ENCODE results near the gene OPN3. TPM values are rescaled to one million over a fixed set of nuclear protein-coding genes. Genes with fewer than 3 reads are reported as not detected.

The OPN3 gene
- total and polyA plus RNA-seq, 9 of the 15 experiments (the other 6 are each of a cell fraction or from before 2014, with no cell fraction given) = 4.2 to 34.6 (median 17.0) TPM

DNA sequence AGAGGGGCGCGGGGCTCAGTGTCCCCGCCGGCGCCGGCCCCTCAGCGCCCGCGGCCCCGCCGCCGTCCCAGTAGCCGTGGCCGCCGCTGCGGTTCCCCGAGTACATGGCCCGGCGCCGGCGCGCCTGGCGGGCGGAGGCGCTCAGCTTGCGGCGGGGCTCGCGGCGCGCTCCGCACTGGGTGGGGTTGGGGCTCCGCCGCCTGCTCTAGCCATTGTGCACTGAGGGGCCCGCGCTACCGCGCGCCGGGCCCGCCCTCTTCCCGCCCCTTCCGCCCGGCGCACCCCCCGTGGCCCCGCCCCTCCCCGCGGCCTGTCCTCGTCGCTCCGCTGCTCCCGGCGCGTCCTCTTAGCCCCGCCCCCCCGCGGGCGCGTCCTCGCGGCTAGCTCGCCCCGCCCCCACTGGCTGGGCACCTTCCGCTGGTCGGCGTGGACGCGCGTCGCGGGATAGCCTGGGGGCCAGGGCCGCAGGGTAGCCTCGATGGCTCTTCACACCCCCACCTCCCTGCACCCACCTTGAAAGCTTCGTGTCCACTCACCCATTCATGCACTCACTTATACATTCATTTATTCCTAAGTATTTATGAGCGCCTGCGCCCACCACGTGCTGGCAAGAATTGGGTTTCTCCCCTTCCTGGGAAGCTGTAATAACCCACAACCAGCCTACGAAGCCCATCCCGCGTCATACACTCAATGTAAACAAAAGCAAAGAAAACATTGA is at the start of gene OPN3, which contains the start of gene CHML (continued):
- TF ChIP-seq, protein P1, sequence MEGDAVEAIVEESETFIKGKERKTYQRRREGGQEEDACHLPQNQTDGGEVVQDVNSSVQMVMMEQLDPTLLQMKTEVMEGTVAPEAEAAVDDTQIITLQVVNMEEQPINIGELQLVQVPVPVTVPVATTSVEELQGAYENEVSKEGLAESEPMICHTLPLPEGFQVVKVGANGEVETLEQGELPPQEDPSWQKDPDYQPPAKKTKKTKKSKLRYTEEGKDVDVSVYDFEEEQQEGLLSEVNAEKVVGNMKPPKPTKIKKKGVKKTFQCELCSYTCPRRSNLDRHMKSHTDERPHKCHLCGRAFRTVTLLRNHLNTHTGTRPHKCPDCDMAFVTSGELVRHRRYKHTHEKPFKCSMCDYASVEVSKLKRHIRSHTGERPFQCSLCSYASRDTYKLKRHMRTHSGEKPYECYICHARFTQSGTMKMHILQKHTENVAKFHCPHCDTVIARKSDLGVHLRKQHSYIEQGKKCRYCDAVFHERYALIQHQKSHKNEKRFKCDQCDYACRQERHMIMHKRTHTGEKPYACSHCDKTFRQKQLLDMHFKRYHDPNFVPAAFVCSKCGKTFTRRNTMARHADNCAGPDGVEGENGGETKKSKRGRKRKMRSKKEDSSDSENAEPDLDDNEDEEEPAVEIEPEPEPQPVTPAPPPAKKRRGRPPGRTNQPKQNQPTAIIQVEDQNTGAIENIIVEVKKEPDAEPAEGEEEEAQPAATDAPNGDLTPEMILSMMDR (IDR thresholded peaks at IDR 0.05 in 2 of 3, conservative IDR thresholded peaks at IDR 0.05 in 1 of 3; ENCODE audit: insufficient read depth in 2 of 3, low read depth in 1 of 3, low read length in 3 of 3) = no peak
- TF ChIP-seq, protein P2, sequence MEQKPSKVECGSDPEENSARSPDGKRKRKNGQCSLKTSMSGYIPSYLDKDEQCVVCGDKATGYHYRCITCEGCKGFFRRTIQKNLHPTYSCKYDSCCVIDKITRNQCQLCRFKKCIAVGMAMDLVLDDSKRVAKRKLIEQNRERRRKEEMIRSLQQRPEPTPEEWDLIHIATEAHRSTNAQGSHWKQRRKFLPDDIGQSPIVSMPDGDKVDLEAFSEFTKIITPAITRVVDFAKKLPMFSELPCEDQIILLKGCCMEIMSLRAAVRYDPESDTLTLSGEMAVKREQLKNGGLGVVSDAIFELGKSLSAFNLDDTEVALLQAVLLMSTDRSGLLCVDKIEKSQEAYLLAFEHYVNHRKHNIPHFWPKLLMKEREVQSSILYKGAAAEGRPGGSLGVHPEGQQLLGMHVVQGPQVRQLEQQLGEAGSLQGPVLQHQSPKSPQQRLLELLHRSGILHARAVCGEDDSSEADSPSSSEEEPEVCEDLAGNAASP (IDR thresholded peaks at IDR 0.05) = no peak
- peak; percentile 37; the same call in 1 of the 2 replicates for TF ChIP-seq KLF1 (tag; IDR thresholded peaks at IDR 0.05)
- TF ChIP-seq, protein P3, sequence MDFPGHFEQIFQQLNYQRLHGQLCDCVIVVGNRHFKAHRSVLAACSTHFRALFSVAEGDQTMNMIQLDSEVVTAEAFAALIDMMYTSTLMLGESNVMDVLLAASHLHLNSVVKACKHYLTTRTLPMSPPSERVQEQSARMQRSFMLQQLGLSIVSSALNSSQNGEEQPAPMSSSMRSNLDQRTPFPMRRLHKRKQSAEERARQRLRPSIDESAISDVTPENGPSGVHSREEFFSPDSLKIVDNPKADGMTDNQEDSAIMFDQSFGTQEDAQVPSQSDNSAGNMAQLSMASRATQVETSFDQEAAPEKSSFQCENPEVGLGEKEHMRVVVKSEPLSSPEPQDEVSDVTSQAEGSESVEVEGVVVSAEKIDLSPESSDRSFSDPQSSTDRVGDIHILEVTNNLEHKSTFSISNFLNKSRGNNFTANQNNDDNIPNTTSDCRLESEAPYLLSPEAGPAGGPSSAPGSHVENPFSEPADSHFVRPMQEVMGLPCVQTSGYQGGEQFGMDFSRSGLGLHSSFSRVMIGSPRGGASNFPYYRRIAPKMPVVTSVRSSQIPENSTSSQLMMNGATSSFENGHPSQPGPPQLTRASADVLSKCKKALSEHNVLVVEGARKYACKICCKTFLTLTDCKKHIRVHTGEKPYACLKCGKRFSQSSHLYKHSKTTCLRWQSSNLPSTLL (IDR thresholded peaks at IDR 0.05) = no peak
- TF ChIP-seq, protein P4, sequence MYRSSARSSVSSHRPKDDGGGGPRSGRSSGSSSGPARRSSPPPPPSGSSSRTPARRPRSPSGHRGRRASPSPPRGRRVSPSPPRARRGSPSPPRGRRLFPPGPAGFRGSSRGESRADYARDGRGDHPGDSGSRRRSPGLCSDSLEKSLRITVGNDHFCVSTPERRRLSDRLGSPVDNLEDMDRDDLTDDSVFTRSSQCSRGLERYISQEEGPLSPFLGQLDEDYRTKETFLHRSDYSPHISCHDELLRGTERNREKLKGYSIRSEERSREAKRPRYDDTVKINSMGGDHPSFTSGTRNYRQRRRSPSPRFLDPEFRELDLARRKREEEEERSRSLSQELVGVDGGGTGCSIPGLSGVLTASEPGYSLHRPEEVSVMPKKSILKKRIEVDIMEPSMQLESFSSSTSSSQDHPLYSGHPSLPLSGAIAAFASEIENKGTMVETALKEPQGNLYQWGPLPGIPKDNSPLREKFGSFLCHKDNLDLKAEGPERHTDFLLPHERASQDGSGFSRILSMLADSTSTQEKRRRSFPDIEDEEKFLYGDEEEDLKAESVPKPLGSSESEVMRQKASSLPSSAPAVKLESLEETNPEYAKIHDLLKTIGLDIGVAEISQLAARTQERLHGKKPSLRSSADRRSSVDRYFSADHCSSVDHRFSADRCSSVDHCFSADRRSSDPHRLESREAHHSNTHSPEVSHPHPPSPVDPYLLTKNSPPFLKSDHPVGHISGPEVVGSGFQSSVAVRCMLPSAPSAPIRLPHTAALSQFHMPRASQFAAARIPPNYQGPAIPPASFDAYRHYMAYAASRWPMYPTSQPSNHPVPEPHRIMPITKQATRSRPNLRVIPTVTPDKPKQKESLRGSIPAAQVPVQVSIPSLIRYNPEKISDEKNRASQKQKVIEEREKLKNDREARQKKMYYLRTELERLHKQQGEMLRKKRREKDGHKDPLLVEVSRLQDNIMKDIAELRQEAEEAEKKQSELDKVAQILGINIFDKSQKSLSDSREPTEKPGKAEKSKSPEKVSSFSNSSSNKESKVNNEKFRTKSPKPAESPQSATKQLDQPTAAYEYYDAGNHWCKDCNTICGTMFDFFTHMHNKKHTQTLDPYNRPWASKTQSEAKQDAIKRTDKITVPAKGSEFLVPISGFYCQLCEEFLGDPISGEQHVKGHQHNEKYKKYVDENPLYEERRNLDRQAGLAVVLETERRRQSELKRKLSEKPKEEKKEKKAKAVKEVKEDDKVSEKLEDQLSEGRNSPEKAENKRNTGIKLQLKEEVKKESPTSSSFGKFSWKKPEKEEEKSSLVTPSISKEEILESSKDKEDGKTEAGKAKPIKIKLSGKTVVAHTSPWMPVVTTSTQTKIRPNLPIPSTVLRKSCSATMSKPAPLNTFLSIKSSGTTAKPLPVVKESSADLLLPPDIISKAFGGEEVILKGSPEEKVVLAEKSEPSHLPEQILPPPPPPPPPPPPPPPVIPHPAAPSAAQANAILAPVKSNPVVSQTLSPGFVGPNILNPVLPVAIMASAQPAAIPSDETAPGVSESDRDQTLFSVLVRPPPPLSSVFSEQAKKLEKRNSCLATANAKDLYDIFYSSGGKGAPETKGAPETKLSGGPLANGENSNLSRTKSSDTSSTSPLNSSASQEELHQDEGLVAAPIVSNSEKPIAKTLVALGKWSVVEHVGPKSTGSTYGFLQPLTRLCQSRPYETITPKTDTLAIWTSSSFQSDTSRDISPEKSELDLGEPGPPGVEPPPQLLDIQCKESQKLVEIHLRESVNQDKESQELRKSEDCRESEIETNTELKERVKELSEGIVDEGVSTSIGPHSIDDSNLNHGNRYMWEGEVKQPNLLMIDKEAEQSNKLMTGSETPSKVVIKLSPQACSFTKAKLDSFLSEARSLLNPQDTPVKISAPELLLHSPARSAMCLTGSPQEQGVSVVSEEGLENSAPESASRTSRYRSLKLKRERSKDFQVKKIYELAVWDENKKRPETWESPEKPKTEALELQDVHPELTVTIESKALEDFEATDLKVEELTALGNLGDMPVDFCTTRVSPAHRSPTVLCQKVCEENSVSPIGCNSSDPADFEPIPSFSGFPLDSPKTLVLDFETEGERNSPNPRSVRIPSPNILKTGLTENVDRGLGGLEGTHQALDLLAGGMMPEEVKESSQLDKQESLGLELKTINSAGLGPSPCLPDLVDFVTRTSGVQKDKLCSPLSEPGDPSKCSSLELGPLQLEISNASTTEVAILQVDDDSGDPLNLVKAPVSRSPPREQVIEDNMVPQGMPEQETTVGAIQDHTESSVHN (IDR thresholded peaks at IDR 0.05; ENCODE audit: borderline replicate concordance in 1 of 2, low read depth in 1 of 2) = no peak
- no peak for TF ChIP-seq HLTF (IDR thresholded peaks at IDR 0.05)
- no peak for TF ChIP-seq ZNF134 (CRISPR knock-in tag; conservative IDR thresholded peaks at IDR 0.05)
- no peak; the same call in 1 of the 2 replicates for TF ChIP-seq CTBP1 (IDR thresholded peaks at IDR 0.05; ENCODE audit: borderline replicate concordance)
- TF ChIP-seq TSC22D4 (tag; IDR thresholded peaks at IDR 0.05) = no peak
- TF ChIP-seq TRIM24 (IDR thresholded peaks at IDR 0.05) = peak in 1 of 2 experiments; percentile 64; a peak in 2 of 4 replicates
- TF ChIP-seq, protein P5, sequence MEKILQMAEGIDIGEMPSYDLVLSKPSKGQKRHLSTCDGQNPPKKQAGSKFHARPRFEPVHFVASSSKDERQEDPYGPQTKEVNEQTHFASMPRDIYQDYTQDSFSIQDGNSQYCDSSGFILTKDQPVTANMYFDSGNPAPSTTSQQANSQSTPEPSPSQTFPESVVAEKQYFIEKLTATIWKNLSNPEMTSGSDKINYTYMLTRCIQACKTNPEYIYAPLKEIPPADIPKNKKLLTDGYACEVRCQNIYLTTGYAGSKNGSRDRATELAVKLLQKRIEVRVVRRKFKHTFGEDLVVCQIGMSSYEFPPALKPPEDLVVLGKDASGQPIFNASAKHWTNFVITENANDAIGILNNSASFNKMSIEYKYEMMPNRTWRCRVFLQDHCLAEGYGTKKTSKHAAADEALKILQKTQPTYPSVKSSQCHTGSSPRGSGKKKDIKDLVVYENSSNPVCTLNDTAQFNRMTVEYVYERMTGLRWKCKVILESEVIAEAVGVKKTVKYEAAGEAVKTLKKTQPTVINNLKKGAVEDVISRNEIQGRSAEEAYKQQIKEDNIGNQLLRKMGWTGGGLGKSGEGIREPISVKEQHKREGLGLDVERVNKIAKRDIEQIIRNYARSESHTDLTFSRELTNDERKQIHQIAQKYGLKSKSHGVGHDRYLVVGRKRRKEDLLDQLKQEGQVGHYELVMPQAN (IDR thresholded peaks at IDR 0.05; ENCODE audit: borderline replicate concordance) = no peak
